ENCODE data around the gene ALDH1A1. TPM values are rescaled to one million over a fixed set of nuclear protein-coding genes. Genes with fewer than 3 reads are reported as not detected.

ALDH1A1 gene
- total and polyA plus RNA-seq, 2 of the 8 experiments (the other 6 are each of a cell fraction or from before 2014, with no cell fraction given) = 0.50 to 0.82 TPM

DNA sequence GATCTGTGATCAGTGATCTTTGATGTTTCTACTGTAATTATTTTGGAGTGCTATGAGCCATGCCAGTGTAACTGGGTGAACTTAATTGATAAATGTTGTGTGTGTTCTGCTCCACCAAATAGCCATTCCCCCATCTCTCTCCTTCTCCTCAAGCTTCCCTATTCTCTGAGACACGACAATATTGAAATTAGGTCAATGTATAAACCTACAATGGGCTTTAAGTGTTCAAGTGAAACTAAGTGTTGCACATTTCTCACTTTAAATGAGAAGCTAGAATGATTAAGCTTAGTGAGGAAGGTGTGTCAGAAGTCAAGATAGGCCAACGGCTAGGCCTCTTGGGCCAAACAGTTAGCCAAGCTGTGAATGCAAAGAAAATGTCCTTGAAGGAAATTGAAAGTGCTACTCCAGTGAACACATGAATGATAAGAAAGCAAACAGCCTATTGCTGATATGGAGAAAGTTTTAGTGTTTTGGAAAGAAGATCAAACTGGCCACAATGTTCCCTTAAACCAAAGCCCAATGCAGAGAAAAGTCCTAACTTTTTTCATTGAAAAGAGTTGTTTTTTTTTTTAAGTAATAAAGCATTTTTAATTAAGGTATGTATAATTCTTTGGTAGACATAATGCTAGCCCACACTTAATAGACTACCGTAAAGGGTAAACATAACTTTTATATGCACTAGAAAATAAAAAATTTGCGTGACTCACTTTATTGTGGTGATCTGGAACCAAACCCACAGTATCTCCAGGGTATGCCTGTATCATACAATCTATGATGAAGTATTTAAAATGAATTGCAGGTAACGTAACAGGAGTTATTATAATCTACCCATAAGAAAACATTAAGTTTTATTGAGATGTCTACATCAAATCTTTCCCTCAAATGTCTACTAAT lies 42.5 kb upstream of the ALDH1A1 start:
- no peak overlapping the region for H3K18ac ChIP-seq (ENCODE audit: extremely low read depth, low read length)
- no peaks in the 10 kb centered on the region for H3K79me1 ChIP-seq (ENCODE audit: low read depth, low read length)
- no peaks in the 10 kb centered on the region; a peak in 2 of 7 replicates for H3K4me1 ChIP-seq (replicated peaks in 1 of 4; ENCODE audit: control insufficient read depth in 3 of 4, insufficient read depth in 4 of 4, low read length in 3 of 4)
- no peak overlapping the region for H4K5ac ChIP-seq (ENCODE audit: insufficient read length, low read depth, low read length)
- no peak overlapping the region for H3K4ac ChIP-seq (replicated peaks; ENCODE audit: insufficient read length, low read depth, low read length)
- H3K27me3 ChIP-seq (replicated peaks in 1 of 4; ENCODE audit: control insufficient read depth in 3 of 4, extremely low read depth in 1 of 4, insufficient read depth in 3 of 4, low read length in 3 of 4) = no peaks in the 10 kb centered on the region
- no peak overlapping the region for H3K4me2 ChIP-seq (ENCODE audit: insufficient read depth in 1 of 2, low read depth in 2 of 2, low read length in 2 of 2)
- no peak overlapping the region for H3K9ac ChIP-seq (replicated peaks in 1 of 4; ENCODE audit: extremely low read depth in 1 of 4, low read depth in 3 of 4, low read length in 3 of 4)
- no peak overlapping the region for H4K8ac ChIP-seq (ENCODE audit: extremely low read depth, insufficient read depth, low read length)
- no peak overlapping the region for H2BK5ac ChIP-seq (ENCODE audit: low read depth, low read length)
- no peak overlapping the region for H4K91ac ChIP-seq (replicated peaks; ENCODE audit: insufficient read length, low read length)
- no peak overlapping the region for H2AK5ac ChIP-seq (ENCODE audit: low read depth, low read length)
- H3K79me2 ChIP-seq (ENCODE audit: control insufficient read depth in 1 of 2, insufficient read depth in 2 of 2, low read length in 2 of 2) = no peaks in the 10 kb centered on the region
- DNase-seq (ENCODE audit: low read depth in 1 of 2, low spot score in 2 of 2) = no peak
- ChIA-PET POLR2A (ENCODE audit: partially characterized antibody) (no interaction called here), CTCF (ENCODE audit: partially characterized antibody) (interaction anchor here (1.5 kb wide), 1 partner anchor 13 kb away, joined by 5 read pairs; no protein-coding TSS in a partner anchor)
- no peak overlapping the region for H2BK20ac ChIP-seq (ENCODE audit: low read length)
- no peak overlapping the region for H3K23ac ChIP-seq (ENCODE audit: insufficient read length)
- no peak overlapping the region for H3K4me3 ChIP-seq (ENCODE audit: extremely low read depth in 1 of 4, insufficient read depth in 2 of 4, low read depth in 3 of 4, low read length in 4 of 4)
- H3K36me3 ChIP-seq (ENCODE audit: control insufficient read depth in 2 of 4, insufficient read depth in 4 of 4, low read length in 3 of 4) = no peaks in the 10 kb centered on the region
- H3K27ac ChIP-seq (ENCODE audit: low read depth, low read length) = no peak overlapping the region
- H3K14ac ChIP-seq (ENCODE audit: insufficient read length) = no peak overlapping the region
- H2AFZ ChIP-seq (ENCODE audit: low read length) = no peak overlapping the region
- H4K20me1 ChIP-seq (replicated peaks in 1 of 2; ENCODE audit: control insufficient read depth in 1 of 2, insufficient read depth in 2 of 2, low read length in 2 of 2) = no peaks in the 10 kb centered on the region
- H2BK12ac ChIP-seq (ENCODE audit: low read depth, low read length) = no peak overlapping the region
- FAIRE-seq = no peak
- H2BK120ac ChIP-seq (replicated peaks; ENCODE audit: low read depth, low read length) = no peak overlapping the region
- 87% methylated on average over 5 of the region's 5 CpGs; no CpG with 5 or more reads in 1 of the 2 experiments for WGBS, 2 experiments (ENCODE audit: extremely low coverage in 1 of 2, insufficient coverage in 1 of 2, insufficient read length in 1 of 2, insufficient replicate concordance in 2 of 2, low coverage in 1 of 2, low lambda C conversion rate in 2 of 2, missing lambda C conversion rate in 1 of 2)
- no peak overlapping the region for H2BK15ac ChIP-seq (ENCODE audit: low read length)
- H3K9me3 ChIP-seq (ENCODE audit: insufficient read depth in 2 of 2, low read depth in 1 of 2, low read length in 1 of 2) = no peaks in the 10 kb centered on the region
- H3K56ac ChIP-seq (replicated peaks; ENCODE audit: insufficient read length, low read depth, low read length) = no peak overlapping the region
- H3K23me2 ChIP-seq (ENCODE audit: low read depth, low read length) = no peaks in the 10 kb centered on the region
- TF ChIP-seq SRF (IDR thresholded peaks at IDR 0.05; ENCODE audit: low read depth, low read length) = no peak
- TF ChIP-seq MAFK (IDR thresholded peaks at IDR 0.05; ENCODE audit: low read depth, low read length) = no peak
- no peak for TF ChIP-seq CREB1 (IDR thresholded peaks at IDR 0.05)
- TF ChIP-seq TCF12 (IDR thresholded peaks at IDR 0.05; ENCODE audit: low read depth, low read length) = no peak
- no peak for TF ChIP-seq ATF3 (IDR thresholded peaks at IDR 0.05; ENCODE audit: insufficient read depth, low read depth, low read length)
- TF ChIP-seq ASH2L (IDR thresholded peaks at IDR 0.05; ENCODE audit: low read length) = no peak

Measured in H1 (cell line).